Mucosa of descending colon (tissue), 3 donors: ENCODE data around the gene SEC16A. TPM values are rescaled to one million over a fixed set of nuclear protein-coding genes. Genes with fewer than 3 reads are reported as not detected.

ENCODE experiments used
- ATAC-seq: fragments of 200-7000 bp; cut with Tn5 transposase; one replicate; pipeline ENCODE4 v1.9.1; 2020; ENCODE audit warnings: mild to moderate bottlenecking, moderate library complexity
- DNase-seq, 3 donors: peaks; one replicate each; pipeline ENCODE4 v3.0.0-alpha.2; 2020
- H3K36me3 ChIP-seq: fragments of 200-600 bp; one replicate; pipeline ENCODE4 v1.8.0; 2021; ENCODE audit warnings: low read depth, mild to moderate bottlenecking
- H3K4me1 ChIP-seq: fragments of 200-600 bp; one replicate; pipeline ENCODE4 v1.8.0; 2021; ENCODE audit warnings: low read depth, mild to moderate bottlenecking
- H3K4me3 ChIP-seq: fragments of 200-600 bp; one replicate; pipeline ENCODE4 v1.8.0; 2021; ENCODE audit warnings: mild to moderate bottlenecking
- H3K9me3 ChIP-seq: fragments of 200-600 bp; one replicate; pipeline ENCODE4 v1.8.0; 2021; ENCODE audit warnings: mild to moderate bottlenecking
- intact Hi-C, 2 donors: fragments of 100-400 bp; cut with DNase I in 1 of 2; cut with micrococcal nuclease in 1 of 2; formaldehyde crosslinking; loops; one replicate each; pipeline versions ENCODE4 v1.11.0 to v1.11.1; 2022; cut with DNase I, micrococcal nuclease
- total RNA-seq, 3 donors: library from RNA; stranded (reverse); fragmentation: NEBNext Ultra II Directional in 2 of 3; extraction: Animal tissue kit (Norgen Biotek cat#: 25700) in 2 of 3; gene quantifications; one replicate each; pipeline versions ENCODE4 v1.2.1 to v1.2.4, GENCODE V29; 2021 to 2023
- TF ChIP-seq, protein P1 (sequence below): fragments of 200-600 bp; IDR thresholded peaks from one replicate; pipeline ENCODE4 v1.8.0; 2022; ENCODE audit warnings: antibody characterized with exemption, mild to moderate bottlenecking
- donor health status: DM: no; HTN: no; CAD: no; lungs with moderate emphysema.
- donor health status: DM: no; HTN: no; CAD: no.
- donor health status: DM: no; HTN: yes; CAD: no.

Gene SEC16A
- total RNA-seq, 3 donors from 2014 or later: 60.0 to 69.5 (median 69.3) TPM

DNA sequence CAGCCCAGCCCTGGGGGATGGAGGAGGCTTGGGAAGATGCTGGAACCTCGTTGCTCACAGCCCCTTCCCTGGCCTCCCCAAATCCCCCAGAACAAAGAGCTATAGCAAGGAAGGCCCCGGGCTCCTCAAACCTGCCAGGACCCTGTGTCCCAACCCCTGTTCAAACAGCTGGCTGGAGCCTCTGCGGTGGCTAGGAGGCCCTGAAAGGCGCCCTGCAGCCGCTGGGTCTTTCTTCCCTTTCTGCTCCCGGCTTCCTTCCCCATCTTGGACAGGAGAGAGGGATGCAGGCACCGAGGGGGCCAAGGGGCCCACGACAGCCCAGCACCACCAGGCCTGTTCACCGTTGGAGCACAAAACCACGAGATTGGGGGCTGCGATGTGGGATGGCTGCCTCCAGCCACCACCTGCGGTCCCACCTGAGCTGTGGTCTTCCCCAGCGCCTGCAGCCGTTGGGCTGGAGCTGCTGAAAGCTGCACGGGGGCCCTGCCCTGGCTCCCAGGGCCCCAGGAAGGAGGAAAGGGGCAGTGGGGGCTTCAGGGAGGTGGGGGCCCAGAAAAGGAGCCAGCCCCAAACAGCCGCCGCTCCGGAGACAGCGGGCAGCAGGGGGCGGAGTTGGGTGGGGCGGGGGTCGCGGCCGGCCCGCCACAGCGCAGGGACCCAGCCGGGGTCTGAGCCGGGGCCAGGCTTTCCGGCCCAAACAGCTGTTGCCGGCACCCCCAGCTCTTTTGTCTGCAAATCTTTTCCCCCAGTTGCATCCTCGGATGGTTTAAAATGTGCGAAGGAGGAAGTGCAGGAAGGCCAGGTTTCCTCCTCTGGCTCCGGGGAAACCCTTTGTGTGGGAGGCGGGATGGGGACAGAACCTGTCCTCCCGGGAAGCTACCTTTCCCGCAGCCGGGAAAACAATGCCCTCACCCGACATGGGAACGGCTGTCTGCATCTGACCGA is 46.9 kb upstream of the SEC16A start:
- ATAC-seq (no peak), DNase-seq (peak in 1 of 3 donors; percentile 31)
- no peak overlapping the region for H3K4me3 ChIP-seq
- peaks cover 96% of the 10 kb centered on the region for H3K4me1 ChIP-seq
- intact Hi-C loops: no loop called here
- H3K9me3 ChIP-seq: no peaks in the 10 kb centered on the region
- H3K36me3 ChIP-seq: no peaks in the 10 kb centered on the region
- TF ChIP-seq, protein P1, sequence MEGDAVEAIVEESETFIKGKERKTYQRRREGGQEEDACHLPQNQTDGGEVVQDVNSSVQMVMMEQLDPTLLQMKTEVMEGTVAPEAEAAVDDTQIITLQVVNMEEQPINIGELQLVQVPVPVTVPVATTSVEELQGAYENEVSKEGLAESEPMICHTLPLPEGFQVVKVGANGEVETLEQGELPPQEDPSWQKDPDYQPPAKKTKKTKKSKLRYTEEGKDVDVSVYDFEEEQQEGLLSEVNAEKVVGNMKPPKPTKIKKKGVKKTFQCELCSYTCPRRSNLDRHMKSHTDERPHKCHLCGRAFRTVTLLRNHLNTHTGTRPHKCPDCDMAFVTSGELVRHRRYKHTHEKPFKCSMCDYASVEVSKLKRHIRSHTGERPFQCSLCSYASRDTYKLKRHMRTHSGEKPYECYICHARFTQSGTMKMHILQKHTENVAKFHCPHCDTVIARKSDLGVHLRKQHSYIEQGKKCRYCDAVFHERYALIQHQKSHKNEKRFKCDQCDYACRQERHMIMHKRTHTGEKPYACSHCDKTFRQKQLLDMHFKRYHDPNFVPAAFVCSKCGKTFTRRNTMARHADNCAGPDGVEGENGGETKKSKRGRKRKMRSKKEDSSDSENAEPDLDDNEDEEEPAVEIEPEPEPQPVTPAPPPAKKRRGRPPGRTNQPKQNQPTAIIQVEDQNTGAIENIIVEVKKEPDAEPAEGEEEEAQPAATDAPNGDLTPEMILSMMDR: no peak

DNA sequence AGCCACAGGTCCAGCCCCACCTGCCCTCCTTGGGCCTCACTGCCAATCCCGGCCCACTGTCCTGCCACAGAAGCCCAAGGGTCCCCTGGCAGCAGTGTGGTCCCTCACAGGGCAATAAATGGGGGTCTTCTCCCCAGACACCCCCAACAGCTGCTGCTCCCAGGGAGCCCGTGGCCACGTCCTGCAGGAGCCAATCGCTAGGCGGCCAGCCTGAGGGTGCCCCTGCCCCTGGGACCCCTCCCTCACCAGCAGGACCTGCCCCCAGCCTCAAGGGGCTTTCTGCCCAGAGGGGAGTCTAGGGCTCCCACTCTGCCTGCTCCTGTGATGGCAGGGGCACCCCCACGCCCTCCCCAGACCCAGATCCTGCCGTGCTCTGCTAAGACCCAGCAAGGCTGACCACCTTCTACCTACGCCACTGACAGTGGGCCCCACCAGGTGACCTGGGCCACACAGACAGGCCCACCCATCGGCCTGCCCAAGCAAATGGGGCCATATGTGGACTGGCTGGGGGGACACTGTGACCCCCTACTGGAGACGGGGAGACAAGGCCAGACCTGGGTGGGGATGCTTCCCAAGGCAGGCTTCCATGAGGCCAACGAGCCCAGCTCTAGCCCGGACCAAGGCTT is 46.0 kb upstream of the SEC16A start:
- no peaks in the 10 kb centered on the region for H3K9me3 ChIP-seq
- peak in 1 of 3 donors; percentile 43 for DNase-seq
- no peak overlapping the region for H3K4me3 ChIP-seq
- peaks cover 95% of the 10 kb centered on the region for H3K4me1 ChIP-seq
- intact Hi-C loops: no loop called here
- TF ChIP-seq, protein P1: no peak
- H3K36me3 ChIP-seq: no peaks in the 10 kb centered on the region
- ATAC-seq: no peak

DNA sequence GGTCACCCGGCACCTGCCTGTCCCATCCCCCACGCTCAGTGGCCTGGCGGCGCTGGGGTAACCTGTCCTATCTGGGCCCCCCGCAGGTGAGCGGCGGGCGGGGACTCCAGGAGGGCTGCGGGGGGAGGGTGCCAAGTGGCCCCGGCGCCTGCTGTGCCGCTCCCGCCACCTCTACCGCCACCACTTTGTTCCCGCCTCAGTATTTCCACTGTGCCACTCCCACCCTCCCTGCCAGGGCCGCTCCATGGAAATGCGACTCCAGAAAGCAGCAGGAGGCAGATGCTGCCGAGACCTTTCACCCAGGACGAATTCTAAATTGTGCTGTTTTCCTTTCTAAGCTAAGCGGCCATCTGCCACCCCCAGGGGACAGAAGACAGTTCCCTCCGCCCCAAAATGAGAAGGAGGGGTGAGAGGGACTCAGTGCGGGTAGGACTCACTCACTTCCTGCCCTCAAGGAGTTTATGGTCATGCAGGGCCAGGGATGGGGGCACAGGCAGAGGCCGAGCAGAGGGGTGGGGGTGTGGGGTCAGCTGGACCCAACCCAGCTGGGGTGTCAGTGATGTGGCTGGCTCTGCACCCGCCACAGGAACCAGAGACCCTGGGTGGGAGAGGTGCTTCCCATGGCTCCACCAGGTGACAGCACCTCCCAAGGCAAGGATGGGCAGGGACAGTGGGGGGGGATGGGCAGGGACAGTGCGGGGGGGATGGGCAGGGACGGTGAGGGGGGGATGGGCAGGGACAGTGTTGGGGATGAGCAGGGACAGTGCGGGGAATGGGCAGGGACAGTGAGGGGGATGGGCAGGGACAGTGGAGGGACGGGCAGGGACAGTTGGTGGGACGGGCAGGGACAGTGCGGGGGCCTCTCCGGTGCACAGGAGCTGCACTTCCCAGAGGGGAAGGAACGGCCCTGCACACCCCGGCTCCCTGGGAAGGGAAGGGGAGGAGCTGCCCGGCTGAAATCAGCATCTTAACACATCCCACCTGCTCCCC is 45.2 kb upstream of the SEC16A start:
- TF ChIP-seq, protein P1: no peak
- Histone ChIP-seq H3K36me3 (no peaks in the 10 kb centered on the region), H3K9me3 (no peaks in the 10 kb centered on the region), H3K4me1 (peaks cover 95% of the 10 kb centered on the region), H3K4me3 (no peak overlapping the region)
- peak; percentile 39 for ATAC-seq
- peak; percentile 78 to 85 (median 81) for DNase-seq
- intact Hi-C loops: no loop called here

DNA sequence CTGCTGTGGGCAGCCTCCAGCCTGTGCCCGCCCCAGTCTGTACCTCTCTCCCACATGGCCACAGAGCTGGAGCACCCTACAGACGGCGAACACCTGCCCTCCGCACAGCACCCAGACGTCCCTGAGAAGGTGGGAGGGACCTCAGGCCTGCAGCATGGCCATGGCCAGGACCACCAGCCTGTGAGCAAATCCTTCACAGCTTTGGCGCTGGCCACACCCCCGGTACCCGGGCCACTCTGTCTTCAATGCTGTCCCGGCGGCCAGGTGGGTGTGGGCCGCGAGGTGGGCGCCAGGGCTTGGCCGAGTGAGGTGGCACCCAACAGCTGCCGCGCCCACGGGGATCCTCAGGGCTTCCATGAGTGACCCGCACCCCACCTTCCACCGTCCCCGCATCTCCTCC is 44.3 kb upstream of the SEC16A start:
- peak in 2 of 3 donors; percentile 41 to 66 for DNase-seq
- peak; percentile 32 for ATAC-seq
- no peak overlapping the region for H3K4me3 ChIP-seq
- H3K36me3 ChIP-seq: no peaks in the 10 kb centered on the region
- intact Hi-C loops: no loop called here
- TF ChIP-seq, protein P1: no peak
- H3K4me1 ChIP-seq: peaks cover 95% of the 10 kb centered on the region
- H3K9me3 ChIP-seq: no peaks in the 10 kb centered on the region

DNA sequence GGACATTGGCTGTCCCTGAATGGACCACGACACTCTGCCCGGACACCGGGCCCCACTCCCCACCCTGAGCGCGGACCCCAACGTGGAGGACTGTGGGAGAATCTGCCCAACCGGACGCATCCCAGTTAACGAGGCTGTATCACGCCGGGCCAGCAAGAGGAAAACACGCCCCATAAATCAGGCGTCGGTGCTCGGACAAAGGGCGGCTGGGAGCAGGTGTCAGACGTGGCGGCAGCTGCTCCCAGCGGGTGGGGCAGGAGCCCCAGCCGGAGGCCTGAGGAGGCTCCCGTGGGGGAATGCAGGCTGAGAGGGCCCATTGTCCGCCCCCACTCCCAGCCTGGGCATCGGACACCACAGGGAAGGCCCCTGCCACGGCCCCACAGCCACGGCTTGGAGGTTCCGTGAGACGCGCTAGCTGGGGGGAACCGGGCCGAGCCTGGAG is 43.8 kb upstream of the SEC16A start:
- TF ChIP-seq, protein P1: no peak
- Histone ChIP-seq H3K4me3 (no peak overlapping the region), H3K36me3 (no peaks in the 10 kb centered on the region), H3K9me3 (no peaks in the 10 kb centered on the region), H3K4me1 (peaks cover 95% of the 10 kb centered on the region)
- DNase-seq (peak; percentile 84 to 90 (median 88)), ATAC-seq (peak; percentile 69)
- intact Hi-C loops: no loop called here
